HG03558 (cell line): ENCODE data around the gene PLEKHM1.
"Not testable (repeated sequence)": the region's sequence is repeated elsewhere in the genome, so short reads cannot be mapped to it uniquely, and the experiment has no call there.

Source experiments
- ATAC-seq: cut with Tn5 transposase; IDR thresholded peaks from one replicate; pipeline ENCODE4 v1.9.1; 2021; ENCODE audit warnings: moderate number of reproducible peaks; ENCODE audit not compliant: unreplicated experiment; ENCODE audit errors: extremely low read depth

Gene PLEKHM1

GRCh38 chr17:45468293-45469203, 22.0 kb downstream of the PLEKHM1 start:
- ATAC-seq: not testable (repeated sequence)

GRCh38 chr17:45461524-45462327, 28.8 kb downstream of the PLEKHM1 start:
- peak; percentile 59 for ATAC-seq

- not testable (repeated sequence) for ATAC-seq
Measured at GRCh38 chr17:45460422-45460821, 30.1 kb downstream of the PLEKHM1 start.

GRCh38 chr17:45454341-45454740, 36.2 kb downstream of the PLEKHM1 start:
- ATAC-seq: not testable (repeated sequence)

DNA sequence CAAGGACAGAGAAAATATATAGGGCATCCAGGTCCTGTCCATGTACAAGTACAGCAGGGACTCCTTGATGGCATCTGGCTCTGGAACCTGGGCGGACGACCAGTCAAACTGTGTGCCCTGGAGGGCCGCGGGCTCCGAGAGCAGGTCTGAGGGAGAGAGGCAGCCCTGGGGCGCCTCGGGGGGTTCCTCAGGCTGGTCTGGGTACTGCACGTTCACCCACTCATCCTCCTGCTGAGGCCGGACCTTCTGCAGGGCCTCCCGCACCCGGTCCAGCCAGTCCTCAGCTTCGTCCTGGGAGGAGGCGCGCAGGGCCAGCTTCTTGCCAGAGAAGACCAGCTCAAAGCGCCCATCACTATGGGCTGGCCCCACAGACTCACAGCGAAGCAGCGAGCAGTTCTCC, 36.8 kb downstream of the PLEKHM1 start:
- ATAC-seq: not testable (repeated sequence)

GRCh38 chr17:45453225-45453534, 37.3 kb downstream of the PLEKHM1 start:
- not testable (repeated sequence) for ATAC-seq

DNA sequence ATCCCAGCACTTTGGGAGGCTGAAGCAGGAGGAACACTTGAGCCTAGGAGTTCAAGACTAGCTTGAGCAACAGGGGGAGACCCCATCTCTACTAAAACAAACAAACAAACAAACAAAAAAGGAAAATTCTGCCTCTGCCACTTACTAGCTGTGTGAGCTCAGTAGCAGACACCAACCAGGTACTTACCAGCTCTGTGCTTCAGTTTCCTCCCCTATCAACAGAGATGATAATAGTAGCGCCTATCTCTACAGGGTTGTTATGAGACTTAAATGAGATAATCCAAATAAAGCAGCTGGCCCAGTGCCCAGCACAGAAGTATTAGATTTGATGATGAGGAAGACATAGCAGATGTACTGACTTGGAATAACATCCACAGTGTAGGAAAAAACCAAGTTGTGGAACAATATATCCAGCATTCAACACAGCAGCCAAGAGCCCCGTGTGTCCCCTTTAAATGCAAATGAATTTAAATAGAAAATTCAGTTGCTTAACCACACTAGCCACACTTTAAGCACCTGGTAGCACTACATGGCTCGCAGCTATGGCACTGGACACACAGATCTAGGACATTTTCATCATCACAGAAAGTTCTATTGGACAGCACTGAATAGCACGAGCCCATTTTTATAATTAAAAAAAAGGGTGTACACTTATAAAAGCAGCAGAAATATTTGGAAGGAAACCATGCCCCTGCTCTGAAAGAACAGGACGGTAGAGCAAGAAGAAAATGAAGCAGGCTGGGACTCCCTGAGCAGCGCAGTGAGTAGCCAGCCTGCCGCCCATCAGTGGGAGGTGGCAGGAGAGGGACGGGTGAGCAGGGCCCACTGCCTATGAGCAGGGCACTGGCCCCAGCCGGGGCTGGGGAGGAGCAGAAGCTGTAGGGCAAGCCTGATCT, 37.9 kb downstream of the PLEKHM1 start:
- ATAC-seq: not testable (repeated sequence)

- ATAC-seq: not testable (repeated sequence)
Measured at GRCh38 chr17:45451660-45452059, 38.9 kb downstream of the PLEKHM1 start.

- ATAC-seq: no peak
Measured at GRCh38 chr17:45451131-45451530, 39.4 kb downstream of the PLEKHM1 start.

DNA sequence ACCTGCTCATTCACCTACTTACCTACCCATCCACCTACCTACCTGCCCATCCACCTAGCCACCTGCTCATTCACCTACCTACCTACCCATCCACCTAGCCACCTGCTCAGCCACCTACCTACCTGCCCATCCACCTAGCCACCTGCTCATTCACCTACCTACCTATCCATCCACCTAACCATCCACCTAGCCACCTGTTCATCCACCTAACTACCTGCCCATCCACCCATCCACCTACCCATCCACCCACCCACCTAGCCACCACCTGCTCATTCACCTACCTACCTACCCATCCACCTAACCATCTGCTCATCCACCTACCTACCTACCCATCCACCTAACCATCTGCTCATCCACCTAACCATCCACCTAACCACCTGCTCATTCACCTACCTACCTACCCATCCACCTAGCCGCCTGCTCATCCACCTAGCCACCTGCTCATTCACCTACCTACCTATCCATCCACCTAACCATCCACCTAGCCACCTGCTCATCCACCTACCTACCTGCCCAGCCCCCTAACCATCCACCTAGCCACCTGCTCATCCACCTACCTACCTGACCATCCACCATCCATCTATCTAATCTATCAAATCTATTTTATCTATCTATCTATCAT, 40.7 kb downstream of the PLEKHM1 start:
- not testable (repeated sequence) for ATAC-seq

- not testable (repeated sequence) for ATAC-seq
Measured at GRCh38 chr17:45449260-45449659, 41.3 kb downstream of the PLEKHM1 start.

- ATAC-seq: not testable (repeated sequence)
Measured at GRCh38 chr17:45448483-45448882, 42.0 kb downstream of the PLEKHM1 start.

DNA sequence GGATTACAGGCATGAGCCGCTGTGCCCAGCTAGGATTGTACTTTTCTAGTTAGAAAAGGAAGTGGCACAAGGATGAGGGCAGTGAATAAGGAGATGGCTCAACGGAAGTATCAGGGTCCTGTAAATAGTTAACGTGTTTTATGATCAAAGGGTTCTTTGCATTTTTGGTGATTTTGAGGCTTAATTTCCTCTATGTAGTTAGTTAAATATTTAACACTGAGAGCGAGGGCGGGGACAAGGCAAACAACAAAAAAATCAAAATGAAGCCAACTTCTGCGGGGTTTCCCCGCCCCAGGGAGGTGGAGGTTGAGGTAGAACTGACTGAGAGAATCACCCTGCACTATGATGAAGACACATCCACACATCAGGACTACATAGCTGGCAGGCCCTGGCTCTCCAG, 42.5 kb downstream of the PLEKHM1 start:
- ATAC-seq: not testable (repeated sequence)

- ATAC-seq: not testable (repeated sequence)
Measured at GRCh38 chr17:45447650-45448049, 42.9 kb downstream of the PLEKHM1 start.

DNA sequence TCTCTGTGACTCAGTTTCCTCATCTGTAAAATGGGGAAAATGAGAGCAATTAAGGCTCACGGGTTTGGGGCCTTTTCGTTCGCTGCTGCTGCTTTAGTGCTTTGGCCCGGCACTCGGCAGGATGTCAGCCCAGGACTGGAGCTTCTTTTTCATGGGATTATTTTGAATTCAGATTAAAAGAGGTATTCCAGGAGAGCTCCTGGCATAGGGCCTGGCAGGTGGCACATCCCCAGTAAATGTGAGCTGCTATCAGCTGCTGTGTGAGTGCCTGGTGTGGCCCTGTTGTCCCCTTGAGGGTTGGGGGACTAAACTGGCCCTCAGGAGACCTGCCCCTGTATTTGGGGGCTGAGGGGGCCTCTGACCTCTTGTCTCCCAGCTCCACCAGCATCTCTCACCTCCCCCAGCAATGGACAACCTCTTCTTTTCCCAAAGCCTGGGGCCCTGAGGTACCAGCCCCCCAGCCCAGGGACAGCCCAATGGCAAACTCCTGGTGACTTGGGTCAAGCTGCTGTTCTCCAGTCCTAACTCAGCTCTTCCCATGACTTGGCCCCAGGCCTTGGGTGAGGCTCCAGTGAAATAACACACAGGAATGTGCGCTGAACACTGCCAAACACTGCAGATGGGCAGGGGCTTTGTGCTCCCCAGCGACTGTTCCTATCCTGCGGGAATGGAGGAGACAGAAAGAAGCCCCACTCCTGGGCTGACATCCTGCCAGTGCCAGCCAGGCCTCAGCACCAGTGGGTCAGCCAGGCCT, 43.5 kb downstream of the PLEKHM1 start:
- ATAC-seq: not testable (repeated sequence)

GRCh38 chr17:45445901-45446743, 44.4 kb downstream of the PLEKHM1 start:
- not testable (repeated sequence) for ATAC-seq

- not testable (repeated sequence) for ATAC-seq
Measured at GRCh38 chr17:45444856-45445820, 45.4 kb downstream of the PLEKHM1 start.
